Measurements from ENCODE around the gene LUZP1.

GRCh38 chr1:23202263-23202749, 33.6 kb upstream of the LUZP1 start:
- TF ChIP-seq EZH2 (IDR thresholded peaks at IDR 0.05; ENCODE audit: borderline replicate concordance, low read length) (no peak), CTCF (conservative IDR thresholded peaks at IDR 0.05 in 1 of 2, IDR thresholded peaks at IDR 0.05 in 1 of 2; ENCODE audit: extremely low read depth in 1 of 2, insufficient read depth in 1 of 2, low read depth in 1 of 2, low read length in 2 of 2) (no peak)
